ENCODE results near the gene FLAD1.
A peak's percentile ranks its signal among the peaks of the same experiment; 100 is the strongest.

FLAD1 gene

GRCh38 chr1:155015527-155016230 is 32.5 kb downstream of the FLAD1 start:
- POLR2A ChIA-PET: interaction anchor here (0.7 kb wide), 1 partner anchor 372 kb away, joined by 3 read pairs; no protein-coding TSS in a partner anchor
- no peak for DNase-seq (ENCODE audit: extremely low spot score)
- CTCF ChIA-PET: interaction anchor here (0.7 to 13.5 kb wide), 22 partner anchors 8 to 547 kb away, joined by 3 to 175 read pairs (median 8); partner anchors contain the start of genes ADAM15, DCST1, DCST2 and KRTCAP2

GRCh38 chr1:155016231-155016831 is 33.2 kb downstream of the FLAD1 start:
- POLR2A ChIA-PET: interaction anchor here (1.3 kb wide), 1 partner anchor 69 kb away, joined by 4 read pairs; no protein-coding TSS in a partner anchor
- TF ChIP-seq CTCF (IDR thresholded peaks at IDR 0.05; ENCODE audit: control extremely low read depth, extremely low read depth, low read depth, missing control alignments): no peak
- DNase-seq (ENCODE audit: extremely low spot score): no peak
- CTCF ChIA-PET: interaction anchor here (0.7 to 13.5 kb wide), 35 partner anchors 9 to 548 kb away, joined by 3 to 175 read pairs (median 7); partner anchors contain the start of genes ADAM15, DCST1, DCST2 and EFNA3

More at GRCh38 chr1:155015527-155016230, 32.5 kb downstream of the FLAD1 start:
- TF ChIP-seq CTCF (IDR thresholded peaks at IDR 0.05; ENCODE audit: control extremely low read depth, extremely low read depth, low read depth, missing control alignments): no peak

GRCh38 chr1:155017041-155017945 is 34.1 kb downstream of the FLAD1 start:
- CTCF ChIA-PET: interaction anchor here (0.6 to 13.5 kb wide), 57 partner anchors 9 to 538 kb away, joined by 3 to 175 read pairs (median 4); partner anchors contain the start of genes ADAM15, DCST1, DCST2 and EFNA3
- POLR2A ChIA-PET: interaction anchor here (0.6 to 1.3 kb wide), 2 partner anchors 68 to 81 kb away, joined by 3 to 4 read pairs; partner anchors contain the start of gene PMVK
- DNase-seq (ENCODE audit: extremely low spot score): peak; percentile 88
- peak; percentile 100 for TF ChIP-seq CTCF (IDR thresholded peaks at IDR 0.05; ENCODE audit: control extremely low read depth, extremely low read depth, low read depth, missing control alignments)

- DNase-seq (ENCODE audit: extremely low spot score): peak; percentile 57
- no peak for TF ChIP-seq CTCF (IDR thresholded peaks at IDR 0.05; ENCODE audit: control extremely low read depth, extremely low read depth, low read depth, missing control alignments)
- CTCF ChIA-PET: interaction anchor here (0.6 to 13.5 kb wide), 48 partner anchors 9 to 538 kb away, joined by 3 to 175 read pairs (median 5); partner anchors contain the start of genes ADAM15, DCST1, DCST2 and FLAD1
- POLR2A ChIA-PET: interaction anchor here (0.6 kb wide), 1 partner anchor 81 kb away, joined by 3 read pairs; the partner anchor contains the start of gene PMVK
Measured at GRCh38 chr1:155017946-155018316, 34.8 kb downstream of the FLAD1 start.

GRCh38 chr1:155018617-155019348 is 35.6 kb downstream of the FLAD1 start:
- no peak for TF ChIP-seq CTCF (IDR thresholded peaks at IDR 0.05; ENCODE audit: control extremely low read depth, extremely low read depth, low read depth, missing control alignments)
- DNase-seq (ENCODE audit: extremely low spot score): no peak
- CTCF ChIA-PET: interaction anchor here (1.0 to 13.5 kb wide), 20 partner anchors 8 to 459 kb away, joined by 3 to 175 read pairs (median 8); partner anchors contain the start of genes ADAM15, FLAD1, LENEP and PBXIP1
- POLR2A ChIA-PET: interaction anchor here (0.5 kb wide), 1 partner anchor 1519 kb away, joined by 4 read pairs; no protein-coding TSS in a partner anchor
